RKO (cell line): Measurements from ENCODE around the gene SMIM36.
"Not testable (repeated sequence)": the region's sequence is repeated elsewhere in the genome, so short reads cannot be mapped to it uniquely, and the experiment has no call there.

Experiments used
- DNase-seq: peaks from one replicate; pipeline ENCODE4 v3.0.0-alpha.2; 2016; ENCODE audit warnings: low spot score

SMIM36 gene

DNA sequence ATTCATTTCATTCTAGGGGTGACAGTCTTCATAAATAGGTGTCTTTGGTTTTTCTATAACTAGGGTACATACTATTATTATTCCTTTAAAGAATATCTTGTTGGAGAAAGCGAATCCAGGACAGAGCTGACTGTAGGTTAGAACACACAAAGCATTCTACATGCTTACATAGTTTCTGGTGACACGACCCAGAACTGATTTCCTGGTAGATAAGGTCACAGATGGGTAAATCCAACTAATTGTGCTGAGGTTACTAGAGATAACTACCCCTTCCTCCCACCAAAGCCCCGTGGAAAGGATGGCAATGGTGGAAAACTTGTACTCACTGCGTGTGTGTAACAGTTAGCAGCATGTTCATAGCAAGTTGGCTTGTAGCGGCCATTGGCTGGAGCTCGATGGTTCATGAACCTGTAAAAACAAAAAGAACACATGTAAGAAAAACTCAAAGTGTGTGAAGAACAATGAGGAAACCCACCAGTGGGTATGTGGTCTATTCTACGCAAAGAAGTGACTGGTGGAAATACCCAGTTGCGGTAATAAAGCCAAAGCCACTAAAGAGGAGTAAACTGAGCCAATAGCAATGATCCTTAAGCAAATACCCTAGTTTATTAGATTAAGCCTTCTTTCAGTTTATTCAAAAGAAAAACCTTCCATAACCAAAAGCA lies 97.3 kb downstream of the SMIM36 start:
- DNase-seq = no peak

DNA sequence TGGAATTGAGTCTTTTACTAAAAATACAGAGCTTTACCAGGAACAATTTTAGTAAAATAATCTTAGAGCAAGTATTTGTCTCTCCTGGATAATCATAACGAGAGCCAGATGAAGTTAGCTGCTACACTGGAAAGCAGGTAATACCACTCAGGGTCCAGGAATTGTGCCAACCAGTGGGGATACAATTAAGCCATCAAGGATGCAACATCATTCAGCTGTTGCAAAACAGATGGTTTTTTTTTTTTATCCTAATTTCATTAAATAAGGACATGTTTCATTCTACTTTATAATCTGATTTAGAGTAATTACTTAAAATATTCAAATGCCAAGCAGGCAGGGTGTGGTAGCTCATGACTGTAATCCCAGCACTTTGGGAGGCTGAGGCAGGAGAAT lies 99.8 kb downstream of the SMIM36 start:
- DNase-seq = no peak

DNA sequence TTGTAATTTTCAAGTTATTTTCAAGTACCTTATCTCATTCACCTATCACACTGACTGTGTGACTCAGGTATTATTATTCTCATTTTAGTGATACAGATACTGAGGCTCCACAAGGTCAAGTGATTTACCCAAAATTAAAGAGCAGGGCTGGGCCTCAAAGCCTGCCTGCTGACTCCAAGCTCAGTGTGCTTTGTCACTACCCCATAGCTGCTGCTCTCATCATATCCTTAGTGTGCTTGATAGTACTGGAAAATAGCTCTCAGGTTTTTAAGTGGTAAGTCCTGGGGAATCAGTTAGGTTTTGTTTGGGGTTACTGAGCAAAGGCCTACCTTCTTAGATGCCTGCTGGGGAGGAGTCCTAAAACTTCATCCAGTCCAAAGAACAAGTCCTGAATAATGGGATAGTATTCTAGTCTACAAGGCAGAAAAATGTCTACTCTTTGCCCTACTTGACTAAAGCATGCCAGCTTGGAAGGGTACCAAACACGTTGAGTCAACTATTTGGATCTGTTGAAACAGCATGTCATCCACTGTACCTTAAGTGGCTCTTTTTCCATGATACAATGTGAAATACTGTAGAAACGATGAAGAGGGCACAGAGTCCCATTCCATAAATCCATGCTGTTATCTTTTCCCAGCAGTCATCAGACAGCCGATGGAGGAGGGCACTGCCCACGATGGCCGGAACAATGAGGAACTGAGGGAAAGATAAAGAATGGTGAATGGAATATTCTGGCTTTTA lies 100.4 kb downstream of the SMIM36 start:
- DNase-seq = no peak

DNA sequence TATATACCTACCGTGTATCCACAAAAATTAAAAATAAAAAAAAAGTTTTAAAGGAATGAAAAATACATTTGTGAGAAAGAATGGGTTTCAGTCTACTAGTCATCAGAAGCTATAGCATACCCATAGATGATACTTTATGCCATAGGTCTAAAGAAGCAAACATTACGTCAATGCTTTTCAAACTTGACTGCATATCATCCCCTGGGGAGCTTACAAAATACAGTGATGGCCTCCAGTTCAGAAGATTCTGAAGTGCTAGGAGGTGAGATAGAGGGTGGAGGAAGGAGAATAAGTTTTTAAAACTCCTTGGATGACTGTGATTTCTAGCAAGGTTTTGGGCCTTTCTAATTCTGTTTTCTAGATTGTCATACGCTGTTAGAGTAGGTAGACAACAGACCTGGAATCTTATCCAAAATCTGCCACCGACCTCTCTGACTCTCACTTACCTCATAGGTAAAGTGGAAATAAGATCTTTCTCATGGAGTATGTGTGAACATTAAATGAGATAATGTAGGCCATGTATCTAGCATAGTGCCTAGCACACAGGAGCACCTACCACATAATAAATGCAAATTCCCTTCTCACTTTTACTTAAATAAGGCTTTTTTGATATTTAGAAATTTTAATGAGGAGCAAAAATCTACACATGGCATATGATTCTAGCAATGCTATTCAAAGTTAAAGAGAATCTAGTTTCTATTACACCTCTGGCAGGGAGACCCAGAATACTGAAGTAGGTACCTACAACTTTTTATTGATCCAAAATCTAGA lies 102.0 kb downstream of the SMIM36 start:
- no peak for DNase-seq

DNA sequence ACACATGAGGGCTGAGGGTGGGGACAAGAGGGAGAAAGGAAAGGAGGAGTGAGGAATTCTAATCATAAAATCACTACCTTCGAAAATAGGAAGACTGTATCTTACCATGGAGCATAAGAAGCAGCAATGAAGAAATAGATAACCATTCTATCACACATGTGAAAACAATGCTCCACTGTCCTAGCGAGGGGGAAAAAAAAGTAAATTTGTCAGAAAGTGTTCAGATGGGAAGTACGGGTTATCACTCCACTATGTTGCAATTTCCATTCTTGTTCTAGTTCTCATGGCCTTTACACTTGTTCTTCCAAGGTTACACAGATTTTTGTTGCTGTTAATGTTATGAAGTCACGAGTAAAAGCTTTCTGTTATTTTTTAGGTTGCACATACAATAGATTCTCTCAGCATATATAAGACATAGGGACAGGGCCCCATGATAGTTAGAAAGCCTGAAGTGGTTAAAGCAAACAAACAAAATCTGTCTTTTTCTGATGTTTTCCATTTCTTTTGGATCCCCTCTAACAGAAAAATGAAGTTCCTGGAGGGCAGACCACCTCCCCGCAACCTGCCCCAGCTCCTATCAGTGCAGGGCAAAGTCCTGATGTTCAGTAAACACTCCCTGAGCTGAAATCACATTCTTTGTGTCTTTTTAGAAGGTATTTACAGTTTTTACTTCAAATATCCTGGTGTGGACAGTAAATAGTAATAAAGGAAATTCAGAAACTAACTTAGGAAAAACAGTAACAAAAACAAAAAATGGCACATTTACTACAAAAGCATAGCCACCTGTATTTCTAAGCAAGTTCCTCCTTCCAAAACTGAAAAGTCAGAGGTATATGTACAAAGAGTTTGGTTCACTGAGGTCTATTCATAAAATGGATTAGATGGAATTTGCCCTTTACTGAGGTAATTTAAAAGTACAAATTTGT lies 103.3 kb downstream of the SMIM36 start:
- DNase-seq = no peak

DNA sequence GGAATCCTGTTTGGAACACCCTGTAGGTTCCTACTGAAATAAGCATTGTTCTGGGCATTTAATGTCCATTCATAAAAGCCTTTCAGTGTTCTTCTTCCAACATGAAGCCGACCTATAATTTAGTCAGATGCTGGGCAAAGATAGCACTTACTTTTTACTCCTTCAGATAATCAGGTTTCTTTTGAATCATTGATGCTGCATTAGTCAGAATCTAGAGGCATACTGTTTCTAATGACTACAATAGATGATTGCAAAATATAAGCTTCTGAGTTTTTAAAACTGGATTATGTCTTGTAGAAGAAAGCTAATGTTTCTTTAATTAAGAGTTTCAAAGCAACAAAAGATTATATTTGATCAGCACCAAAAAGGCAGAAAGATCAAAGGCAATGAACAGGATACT lies 105.7 kb downstream of the SMIM36 start:
- no peak for DNase-seq

DNA sequence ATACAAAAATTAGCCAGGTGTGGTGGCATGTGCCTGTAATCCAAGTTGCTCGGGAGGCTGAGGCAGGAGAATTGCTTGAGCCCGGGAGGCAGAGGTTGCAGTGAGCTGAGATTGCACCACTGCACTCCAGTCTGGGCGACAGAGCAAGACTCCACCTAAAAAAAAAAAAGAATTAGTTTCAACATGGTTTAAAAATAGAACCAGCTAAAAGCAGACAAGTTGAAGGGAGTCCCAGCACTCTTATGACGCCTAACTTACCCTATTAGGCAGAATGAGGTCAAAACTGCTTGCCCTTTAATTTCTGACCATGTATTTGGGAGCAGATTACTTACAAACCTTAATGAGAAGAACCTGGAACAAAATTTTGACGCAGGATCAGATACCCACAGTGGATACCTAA lies 107.1 kb downstream of the SMIM36 start:
- DNase-seq = not testable (repeated sequence)

DNA sequence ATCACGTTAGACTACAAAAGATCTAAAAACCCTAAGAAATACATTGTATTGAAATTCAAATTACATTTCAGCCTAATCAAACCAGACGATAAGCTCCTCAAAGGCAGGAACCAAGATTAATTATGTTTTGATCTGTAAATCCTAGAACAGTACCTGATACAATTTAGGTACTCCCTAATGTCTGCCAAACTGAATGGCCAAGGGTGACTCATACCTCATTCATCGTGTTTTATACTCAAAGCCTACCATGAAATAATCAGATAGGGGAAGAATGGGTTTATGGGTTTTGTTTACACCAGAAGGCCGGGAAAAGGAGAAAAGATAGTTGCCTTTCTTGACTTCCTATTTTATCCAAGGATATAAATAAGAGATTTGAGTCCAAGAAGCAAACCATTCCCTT lies 108.9 kb downstream of the SMIM36 start:
- DNase-seq = no peak
